GM19043 (cell line): Measurements from ENCODE around the gene STUB1.
A peak's percentile ranks its signal among the peaks of the same experiment; 100 is the strongest.

Experiments used
- ATAC-seq: cut with Tn5 transposase; IDR thresholded peaks from one replicate; pipeline ENCODE4 v1.9.1; 2021; ENCODE audit warnings: low read depth; ENCODE audit not compliant: unreplicated experiment

The STUB1 gene

DNA sequence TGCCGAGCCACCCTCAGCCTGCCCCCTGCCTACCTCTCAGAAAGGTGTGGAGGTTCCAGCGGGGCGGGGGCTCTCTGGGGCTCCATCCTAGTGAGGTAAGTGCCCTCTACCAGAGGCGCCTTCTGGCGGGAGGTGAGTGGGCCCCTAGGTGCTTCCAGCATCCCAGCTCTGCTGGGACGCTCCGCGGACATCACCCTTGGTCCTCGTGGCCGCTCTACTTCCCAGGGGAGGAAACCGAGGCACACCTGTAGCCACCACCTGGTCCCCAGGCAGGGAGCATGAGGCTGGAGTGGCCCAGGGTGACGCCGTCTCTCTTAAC lies 37.2 kb upstream of the STUB1 start:
- no peak for ATAC-seq

DNA sequence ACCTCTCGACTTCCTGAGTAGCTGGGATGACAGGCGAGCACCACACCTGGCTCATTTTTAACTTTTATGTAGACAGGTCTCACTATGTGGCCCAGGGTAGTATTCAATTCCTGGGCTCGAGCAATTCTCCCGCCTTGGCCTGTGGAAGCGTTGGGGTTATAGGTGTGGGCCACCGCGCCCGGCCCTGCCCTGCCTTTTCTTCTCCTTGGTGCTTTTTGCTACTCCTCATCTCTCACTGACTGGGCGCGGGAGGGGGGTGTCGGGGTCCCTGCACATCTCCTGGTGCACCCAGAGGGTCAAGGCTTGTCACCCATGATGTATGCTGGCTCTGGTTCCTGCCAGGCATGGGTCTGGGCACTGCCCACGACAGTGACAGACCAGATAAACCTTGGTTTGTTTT lies 35.7 kb upstream of the STUB1 start:
- ATAC-seq, result no peak

DNA sequence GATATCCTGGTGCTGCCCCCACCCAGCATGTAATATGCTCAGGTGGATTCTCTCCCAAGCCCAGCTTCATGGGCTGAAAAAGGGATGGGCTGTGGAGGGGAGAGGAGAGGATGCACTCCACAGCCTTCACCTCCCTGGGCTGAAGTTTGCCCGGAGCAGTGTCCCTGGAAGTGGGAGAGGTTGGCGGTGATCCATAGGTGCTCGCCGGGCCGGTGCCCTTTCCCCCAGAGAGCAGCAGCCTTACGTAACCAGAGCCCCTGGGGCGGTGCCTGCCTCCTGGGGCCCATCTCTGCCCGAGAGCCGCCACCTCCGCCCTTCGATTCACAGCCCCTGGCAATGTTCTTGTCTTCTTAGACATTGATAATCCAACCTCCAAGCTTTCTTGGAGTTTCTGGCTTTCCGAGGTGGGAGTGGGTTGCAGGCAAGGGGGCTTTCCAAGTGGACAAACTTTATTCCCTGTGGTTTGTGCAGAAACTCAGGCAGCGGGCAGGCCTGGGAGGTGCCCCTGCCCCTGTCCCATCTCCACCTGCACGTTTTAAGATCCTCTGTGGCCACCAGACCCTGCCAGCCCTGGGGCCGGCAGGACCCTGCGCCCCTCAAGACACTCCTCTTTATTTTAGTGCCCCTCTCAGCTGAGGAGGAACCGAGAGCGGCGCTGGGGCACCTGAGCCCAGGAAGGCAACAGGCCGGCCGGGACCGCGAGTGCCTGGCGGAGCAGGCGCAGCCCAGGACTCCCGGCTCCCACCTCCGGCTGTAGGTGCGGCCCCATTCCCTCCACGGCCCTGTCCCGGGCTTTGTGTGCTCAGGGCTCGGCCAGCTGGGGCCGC lies 34.1 kb upstream of the STUB1 start:
- no peak for ATAC-seq

DNA sequence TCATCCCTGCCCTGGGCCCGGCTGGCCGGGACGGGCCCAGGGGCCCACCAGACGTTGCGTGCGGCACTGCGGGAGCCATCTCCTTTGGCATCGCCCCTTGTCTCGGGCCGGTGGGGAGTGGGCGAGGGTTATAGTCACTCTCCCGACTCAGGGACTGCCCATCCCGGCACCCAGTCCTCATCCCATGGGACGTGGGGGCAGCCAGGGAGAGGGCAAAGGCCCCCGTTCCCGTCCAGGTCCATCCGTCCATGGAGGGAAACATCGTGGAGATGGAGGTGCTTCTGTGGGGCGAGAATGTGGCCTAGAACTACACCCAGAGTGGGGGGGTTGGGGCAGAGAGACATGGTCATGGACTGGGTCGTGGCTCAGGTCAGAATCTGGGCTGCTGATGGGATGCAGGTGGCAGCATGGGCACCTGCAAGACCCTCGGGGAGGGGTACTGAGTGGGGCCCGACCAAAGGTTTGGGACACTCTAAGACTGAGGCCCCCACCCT lies 33.5 kb upstream of the STUB1 start:
- no peak for ATAC-seq

DNA sequence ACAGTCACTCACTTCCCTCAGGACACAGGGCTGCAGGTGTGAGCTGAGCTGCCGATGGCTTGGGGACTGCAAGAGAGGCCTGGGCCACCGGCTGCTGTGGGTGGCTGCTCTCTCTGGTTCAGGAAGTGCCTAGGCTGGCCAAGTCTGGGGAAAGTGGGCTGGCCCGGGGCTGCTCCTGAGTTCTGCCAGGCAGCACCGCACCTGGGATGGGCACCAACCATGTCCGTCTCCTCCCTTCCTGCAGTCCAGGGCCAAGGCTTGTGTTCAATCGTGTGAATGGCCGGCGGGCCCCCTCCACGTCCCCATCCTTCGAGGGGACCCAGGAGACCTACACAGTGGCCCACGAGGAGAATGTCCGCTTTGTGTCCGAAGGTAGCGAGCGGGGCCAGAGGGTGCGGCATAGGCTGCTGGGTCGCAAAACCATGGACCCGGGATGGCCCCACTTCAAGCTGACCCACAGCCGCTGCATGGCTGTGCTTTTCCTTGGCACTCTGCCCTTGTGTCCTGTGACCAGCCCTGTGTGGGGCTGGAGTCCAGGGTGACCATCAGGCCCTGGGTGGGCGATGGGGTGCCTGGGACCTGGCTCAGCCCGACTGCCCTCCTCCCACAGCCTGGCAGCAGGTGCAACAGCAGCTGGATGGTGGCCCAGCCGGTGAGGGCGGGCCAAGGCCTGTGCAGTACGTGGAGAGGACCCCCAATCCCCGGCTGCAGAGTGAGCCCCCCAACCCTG lies 32.9 kb upstream of the STUB1 start:
- ATAC-seq, result no peak

DNA sequence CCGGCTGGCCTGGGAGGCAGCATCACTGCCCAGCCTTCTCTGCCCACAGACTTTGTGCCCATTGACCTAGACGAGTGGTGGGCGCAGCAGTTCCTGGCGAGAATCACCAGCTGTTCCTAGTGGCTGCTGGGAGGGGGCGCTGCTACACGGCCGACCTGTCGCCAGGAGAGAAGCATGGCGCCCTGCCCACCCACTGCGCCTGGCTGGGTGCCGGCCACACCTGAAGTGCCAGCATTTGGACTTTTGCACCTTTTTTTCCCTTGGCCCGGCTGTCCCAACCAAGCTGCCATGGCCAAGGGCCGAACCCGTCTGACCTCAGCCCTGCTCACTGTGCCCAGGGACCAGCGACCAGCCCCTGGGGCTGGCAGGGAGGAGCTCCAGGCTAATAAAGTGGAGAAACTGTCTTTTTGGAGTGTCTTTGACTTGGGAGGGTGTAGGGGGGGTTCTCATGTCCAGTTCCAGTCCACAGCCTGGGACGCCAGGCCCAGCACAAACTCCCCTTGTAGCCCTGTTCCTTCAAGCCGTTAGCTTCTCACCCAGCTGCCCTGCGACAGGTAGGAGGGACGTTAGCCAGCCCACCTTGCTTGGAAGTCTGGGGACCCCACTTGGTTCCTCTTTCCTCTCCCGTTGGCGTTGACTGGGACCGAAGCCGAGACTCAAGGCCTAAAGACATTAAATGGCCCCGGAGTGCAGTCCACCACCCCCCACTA lies 32.0 kb upstream of the STUB1 start:
- ATAC-seq, result no peak

DNA sequence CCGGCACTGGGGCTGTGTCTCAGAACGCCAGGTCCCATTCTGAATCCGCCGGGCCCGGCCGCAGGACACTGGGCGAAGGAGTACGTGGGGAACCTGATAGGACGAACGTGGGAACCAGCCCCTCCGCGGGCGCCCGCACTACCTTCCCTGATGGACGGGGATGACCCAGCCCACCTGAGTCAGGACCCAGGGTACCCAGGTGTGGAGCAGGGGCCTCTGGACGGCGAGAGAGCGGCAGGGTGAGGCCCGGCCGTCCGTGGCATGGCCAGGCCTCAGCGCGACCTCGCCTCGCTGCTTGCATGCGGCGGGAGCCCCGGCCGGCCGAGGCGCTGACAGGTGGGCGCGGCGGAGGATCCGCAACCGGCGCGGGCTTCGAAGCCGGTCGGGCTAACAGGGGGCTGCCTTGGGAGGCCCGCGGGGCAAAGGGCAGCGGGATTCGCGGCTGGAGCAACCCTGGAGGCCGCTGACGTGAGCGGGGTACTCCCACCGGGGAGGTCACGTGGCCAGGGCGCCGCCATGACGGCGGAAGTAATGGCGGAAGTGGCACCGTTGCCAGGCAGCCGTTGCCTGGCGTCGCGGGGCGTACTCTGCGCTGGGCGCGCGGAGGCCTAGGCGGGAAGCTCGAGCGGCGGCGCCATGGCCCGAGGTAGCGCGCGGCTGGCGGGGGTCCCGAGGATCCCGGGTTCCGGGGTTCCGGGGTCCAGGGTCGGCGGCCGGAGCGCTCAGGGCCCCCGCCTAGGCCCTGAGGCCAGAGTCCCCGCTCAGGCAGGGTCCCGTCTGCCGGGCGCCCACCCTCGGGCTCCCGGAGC lies 31.2 kb upstream of the STUB1 start, which contains the start of gene WDR90:
WDR90 (plus strand) TSS at position 585 of the 809 bp plus-strand sequence; CDS start at position 637, 52 bp downstream.
- peak; percentile 90 for ATAC-seq

DNA sequence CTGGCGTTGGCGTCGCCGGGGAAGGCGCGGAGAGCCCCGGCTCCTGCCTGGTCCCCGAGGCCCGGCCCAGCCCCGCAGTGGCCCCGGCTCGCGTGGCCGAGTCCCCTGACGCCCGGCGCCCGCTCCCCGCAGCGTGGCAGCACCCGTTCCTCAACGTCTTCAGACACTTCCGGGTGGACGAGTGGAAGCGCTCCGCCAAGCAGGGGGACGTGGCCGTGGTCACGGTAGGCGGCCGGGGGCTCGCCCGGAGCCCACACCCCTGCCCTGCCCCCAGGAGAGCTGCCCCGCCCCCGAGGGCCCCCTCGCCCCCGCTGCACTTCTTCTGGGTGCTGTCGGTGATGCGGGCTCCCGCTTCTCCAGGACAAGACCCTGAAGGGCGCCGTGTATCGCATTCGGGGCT lies 30.6 kb upstream of the STUB1 start:
- no peak for ATAC-seq

DNA sequence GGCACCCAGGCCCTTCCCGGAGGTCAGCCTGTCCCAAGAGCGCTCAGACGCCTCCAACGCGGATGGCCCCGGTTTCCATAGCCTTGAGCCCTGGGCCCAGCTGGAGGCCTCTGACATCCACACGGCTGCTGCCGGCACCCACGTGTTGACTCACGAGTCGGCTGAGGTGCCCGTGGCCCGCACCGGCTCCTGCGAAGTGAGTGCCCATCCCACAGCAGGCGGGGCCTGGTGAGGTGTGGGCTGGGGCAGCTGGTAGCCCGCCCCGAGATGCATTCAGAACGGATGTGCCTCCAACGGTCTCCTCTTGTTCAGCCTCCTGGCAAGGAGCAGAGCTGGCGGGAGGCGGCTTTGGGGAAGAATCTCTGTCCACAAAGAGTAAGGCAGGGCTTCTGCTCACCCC lies 28.4 kb upstream of the STUB1 start:
- ATAC-seq, result no peak

DNA sequence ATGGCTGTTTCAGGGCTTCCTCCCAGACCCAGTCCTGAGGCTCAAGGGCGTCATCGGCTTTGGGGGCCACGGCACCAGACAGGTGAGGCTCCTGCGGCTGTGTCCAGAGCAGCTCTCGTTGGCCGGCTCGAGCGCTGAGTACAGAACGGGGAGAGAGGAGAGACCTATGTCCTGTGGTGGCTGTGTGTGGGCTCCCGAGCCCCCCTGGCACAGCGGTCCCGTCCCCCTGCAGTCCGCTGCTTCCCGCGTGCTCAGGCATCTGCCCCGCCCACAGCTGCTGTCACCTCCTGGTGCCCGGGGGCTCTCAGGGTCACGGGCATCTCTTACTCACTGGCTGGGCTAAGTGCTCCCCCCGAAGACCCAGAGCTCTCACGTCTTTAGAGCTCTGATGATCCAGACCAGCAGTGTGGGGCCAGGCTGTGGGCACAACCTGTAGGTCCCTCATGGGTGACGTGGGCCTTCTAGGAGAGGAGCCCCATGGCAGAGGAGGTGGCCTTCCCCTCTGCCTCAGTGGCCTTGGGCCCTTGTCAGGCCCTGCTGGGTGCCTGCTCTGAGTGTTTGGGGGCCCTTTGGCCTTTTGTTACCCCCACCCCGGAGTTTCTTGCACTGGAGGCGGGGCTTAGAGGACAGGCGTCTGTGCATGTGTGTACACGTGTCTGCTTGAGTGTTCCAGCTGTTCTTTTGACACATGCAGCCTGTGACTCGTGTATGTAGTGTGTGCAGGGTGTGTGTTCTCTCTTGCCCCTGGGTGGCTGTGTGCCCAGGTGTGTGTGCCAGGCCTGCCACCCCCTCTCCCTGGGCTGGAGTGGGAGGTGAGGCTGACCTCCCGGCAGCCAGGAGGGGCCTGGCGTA lies 27.5 kb upstream of the STUB1 start:
- ATAC-seq, result no peak

DNA sequence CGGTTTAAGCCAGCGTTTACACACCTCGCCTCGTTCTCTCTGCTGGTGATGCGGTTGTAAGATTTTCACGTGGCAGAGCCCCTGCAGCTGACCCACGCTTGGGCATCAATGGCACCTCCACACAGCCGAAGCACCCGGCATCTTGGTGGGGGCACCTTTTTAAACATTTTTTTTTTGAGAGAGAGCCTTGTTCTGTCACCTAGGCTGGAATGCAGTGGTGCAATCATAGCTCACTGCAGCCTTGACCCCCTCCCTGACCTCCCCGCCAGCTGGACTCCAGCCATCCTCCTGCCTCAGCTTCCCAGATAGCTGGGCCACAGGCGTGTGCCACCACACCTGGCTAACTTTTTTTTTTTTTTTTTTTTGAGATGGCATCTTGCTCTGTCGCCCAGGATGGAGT lies 26.2 kb upstream of the STUB1 start:
- ATAC-seq, result no peak

DNA sequence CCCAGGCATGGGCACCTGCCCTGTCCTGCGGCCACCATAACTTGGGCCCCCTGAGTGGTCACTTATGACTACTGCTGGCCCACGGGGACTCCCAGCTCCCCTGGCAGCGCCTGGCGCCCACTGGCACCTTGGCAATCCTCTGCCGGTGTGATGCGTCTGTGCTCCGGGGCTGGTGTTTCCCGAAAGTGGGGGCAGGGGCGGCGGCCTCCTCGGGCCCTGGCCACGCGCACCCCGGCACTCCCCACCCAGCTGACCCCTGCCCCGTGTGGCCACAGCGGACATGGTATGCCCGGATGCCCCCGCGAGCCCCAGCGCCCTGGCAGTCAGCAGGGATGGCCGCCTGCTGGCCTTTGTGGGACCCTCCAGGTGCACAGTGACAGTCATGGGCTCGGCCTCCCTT lies 22.7 kb upstream of the STUB1 start:
- no peak for ATAC-seq

DNA sequence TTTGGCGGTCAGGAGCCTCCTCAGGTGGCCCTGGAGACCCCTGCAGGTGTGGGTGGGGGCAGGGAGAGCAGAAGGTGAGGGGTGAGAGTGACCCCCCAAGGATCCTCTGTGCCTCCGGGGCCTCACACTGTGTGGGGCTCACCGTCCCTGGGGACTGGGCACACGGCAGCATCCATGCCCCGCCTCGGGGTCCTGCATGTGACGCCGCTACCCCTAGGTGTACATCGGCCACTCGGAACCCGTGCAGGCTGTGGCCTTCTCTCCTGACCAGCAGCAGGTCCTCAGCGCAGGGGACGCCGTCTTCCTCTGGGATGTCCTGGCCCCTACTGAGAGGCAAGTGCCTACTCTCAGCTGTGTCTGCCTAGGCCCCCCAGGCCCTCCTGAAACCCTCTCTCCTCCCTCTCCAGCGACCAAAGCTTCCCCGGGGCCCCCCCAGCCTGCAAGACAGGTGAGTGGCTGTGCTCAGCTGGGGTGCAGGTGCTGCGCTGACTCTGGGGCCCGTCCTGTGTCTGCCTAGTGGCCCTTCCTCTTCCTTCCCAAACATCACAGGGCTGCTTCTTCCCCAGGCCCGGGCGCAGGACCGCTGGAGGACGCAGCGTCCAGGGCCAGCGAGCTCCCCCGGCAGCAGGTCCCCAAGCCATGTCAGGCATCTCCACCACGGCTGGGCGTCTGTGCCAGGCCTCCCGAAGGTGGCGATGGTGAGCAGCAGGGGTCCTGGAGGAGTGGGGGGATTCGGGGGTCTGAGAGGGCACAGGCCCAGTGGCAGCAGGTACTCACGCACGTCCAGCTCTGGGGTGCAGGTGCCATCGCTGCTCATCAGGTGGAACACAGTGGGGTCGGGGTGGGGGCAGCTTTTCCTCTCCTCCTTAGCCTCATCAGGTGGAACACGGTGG lies 21.3 kb upstream of the STUB1 start:
- no peak for ATAC-seq

DNA sequence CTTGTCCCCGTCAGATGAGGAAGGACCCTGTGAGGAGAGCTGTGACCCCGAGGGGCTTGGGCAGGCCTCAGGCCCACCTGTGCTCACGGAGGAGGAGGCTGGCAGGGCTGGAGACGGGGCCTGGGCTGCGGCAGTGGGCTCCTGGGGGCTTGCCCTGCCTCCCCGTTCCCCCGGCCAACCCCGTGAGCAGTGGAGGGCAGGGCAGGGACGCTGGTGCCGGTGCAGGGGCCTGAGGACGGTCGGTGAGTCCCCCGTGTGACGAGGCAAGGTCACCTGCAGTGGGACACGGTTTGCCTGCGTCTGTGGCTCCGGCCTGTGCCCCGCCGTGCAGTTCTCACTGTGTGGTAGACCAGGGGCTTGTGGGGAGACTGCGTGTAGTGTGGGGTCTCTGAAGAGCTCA lies 20.6 kb upstream of the STUB1 start:
- ATAC-seq, result no peak

DNA sequence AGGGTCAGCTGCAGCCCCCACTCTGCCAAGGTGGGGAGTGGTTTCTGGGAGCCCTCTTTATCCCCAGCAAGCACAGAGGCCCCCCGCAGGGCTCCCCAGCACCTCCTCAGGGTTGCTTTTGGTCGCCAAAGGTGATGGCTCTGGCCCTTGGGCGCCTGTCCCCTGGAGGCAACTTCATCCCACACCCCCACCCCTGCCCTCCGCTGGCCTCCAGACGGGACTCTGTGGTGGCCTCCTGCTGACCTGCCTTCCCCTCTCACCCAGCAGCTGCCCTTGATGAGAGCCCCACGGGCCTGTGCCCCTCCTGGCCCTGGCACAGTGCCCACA lies 20.1 kb upstream of the STUB1 start:
- no peak for ATAC-seq

DNA sequence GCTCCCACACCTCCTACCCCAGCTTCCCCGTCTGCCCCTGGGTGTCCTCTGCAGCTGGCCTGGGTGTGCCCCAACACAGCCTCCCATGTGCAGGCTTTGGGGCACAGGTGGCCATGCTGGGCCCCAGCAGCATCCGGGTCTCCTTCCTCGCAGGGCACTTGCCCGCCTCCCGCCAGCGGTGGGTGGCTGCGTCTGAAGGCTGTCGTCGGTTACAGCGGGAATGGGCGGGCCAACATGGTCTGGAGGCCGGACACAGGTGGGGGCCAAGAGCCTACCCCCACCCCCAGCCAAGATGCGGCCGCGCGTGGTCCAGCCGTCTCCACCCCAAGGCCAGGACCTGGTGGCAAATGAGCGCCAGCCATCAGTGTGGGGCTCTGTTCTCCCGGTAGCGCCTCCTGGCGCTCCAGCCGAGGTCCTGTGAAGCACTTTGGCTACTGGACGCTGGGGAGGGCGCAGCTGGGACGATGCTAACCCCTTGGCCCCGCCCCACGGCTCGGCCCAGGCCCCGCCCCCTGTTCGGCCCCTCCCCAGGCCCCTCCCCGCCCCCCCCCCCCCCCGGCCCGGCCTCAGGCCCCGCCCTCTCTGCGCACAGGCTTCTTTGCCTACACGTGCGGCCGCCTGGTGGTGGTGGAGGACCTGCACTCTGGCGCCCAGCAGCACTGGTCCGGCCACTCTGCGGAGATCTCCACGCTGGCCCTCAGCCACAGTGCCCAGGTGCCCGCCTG lies 19.6 kb upstream of the STUB1 start:
- peak; percentile 57 for ATAC-seq

DNA sequence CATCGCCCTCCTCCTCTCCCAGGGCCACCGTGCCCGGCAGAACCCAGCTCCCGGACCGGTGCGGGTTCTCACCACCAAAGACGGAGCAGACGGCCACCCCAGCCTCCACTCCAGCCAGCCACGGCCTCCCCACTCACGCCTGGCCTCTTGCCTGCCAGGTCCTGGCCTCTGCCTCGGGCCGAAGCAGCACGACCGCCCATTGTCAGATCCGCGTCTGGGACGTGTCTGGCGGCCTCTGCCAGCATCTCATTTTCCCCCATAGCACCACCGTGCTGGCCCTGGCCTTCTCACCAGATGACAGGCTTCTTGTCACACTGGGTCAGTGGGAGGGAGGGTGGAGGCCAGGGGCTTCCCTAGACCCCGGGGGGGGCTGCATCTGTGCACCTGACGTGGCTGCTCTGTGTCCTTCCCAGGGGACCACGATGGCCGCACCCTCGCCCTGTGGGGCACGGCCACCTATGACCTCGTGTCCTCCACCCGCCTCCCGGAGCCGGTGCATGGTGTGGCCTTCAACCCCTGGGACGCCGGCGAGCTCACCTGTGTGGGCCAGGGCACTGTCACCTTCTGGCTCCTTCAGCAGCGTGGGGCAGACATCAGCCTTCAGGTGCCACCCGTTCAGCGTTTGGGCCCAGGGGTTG lies 18.9 kb upstream of the STUB1 start:
- ATAC-seq, result no peak

DNA sequence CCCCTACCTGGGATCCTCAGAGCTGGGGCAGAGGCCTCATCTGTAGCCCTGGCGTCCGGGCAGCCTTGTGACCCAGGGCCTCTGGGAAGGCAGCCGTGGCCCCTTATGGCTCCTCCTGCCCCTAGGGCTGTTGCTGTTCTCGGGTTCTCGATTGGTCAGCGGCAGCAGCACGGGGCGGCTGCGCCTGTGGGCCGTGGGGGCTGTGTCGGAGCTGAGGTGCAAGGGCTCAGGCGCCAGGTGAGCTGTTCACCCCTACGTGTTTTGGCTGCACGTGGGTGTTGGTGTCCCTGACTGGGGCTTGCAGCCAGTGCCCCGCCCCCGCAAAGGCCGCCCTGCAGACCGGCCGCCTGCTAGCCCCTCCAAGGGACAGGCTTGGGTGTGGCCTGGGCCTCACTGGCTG lies 18.1 kb upstream of the STUB1 start:
- no peak for ATAC-seq
